Measurements from ENCODE around the gene ADAM20. TPM values are rescaled to one million over a fixed set of nuclear protein-coding genes. Genes with fewer than 3 reads are reported as not detected.
A peak's percentile ranks its signal among the peaks of the same experiment; 100 is the strongest.

ADAM20 gene
- total RNA-seq (ENCODE audit: low replicate concordance): 1.3 and 1.4 TPM in 2 replicates

DNA sequence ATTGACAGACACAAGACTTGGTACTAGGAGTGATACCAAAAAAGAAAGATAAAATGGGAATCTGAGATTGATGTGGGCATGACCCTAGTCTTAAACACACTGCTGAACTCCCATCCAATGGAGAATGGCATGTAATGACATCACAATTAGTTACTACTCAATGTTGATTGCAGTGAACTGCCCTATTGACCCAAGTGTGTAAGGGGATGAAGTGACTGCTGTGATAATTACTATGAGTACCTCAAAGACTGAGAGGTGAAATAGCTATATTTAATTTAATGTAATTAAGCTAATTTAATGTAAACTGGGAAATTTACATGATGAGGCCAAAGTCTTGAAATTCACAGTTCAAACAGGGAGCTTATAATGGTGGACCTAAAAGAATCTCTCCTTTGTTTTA lies at the start of gene ADAM20:
TSS of gene ADAM20 (minus strand) at position 101 of the 400 bp plus-strand sequence. CDS start 10,247 bp downstream, outside the sequence.
- H3K4me3 ChIP-seq (ENCODE audit: low read depth, low read length): no peak within 1 kb of the TSS

GRCh38 chr14:70576891-70577290 lies 42.1 kb upstream of the ADAM20 start:
- TF ChIP-seq, protein P1, sequence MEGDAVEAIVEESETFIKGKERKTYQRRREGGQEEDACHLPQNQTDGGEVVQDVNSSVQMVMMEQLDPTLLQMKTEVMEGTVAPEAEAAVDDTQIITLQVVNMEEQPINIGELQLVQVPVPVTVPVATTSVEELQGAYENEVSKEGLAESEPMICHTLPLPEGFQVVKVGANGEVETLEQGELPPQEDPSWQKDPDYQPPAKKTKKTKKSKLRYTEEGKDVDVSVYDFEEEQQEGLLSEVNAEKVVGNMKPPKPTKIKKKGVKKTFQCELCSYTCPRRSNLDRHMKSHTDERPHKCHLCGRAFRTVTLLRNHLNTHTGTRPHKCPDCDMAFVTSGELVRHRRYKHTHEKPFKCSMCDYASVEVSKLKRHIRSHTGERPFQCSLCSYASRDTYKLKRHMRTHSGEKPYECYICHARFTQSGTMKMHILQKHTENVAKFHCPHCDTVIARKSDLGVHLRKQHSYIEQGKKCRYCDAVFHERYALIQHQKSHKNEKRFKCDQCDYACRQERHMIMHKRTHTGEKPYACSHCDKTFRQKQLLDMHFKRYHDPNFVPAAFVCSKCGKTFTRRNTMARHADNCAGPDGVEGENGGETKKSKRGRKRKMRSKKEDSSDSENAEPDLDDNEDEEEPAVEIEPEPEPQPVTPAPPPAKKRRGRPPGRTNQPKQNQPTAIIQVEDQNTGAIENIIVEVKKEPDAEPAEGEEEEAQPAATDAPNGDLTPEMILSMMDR (IDR thresholded peaks at IDR 0.05; ENCODE audit: insufficient read depth, low read length): no peak
- H3K4me3 ChIP-seq (ENCODE audit: low read depth, low read length): no peak overlapping the region
- no peak for DNase-seq (ENCODE audit: low read depth)

More for the DNA sequence above, at the start of gene ADAM20:
- DNase-seq (ENCODE audit: low read depth): no peak
- TF ChIP-seq, protein P1 (IDR thresholded peaks at IDR 0.05; ENCODE audit: insufficient read depth, low read length): no peak

- no peak overlapping the region for H3K4me3 ChIP-seq (ENCODE audit: low read depth, low read length)
- TF ChIP-seq, protein P1 (IDR thresholded peaks at IDR 0.05; ENCODE audit: insufficient read depth, low read length): no peak
- no peak for DNase-seq (ENCODE audit: low read depth)
Measured at GRCh38 chr14:70573050-70573449, 38.2 kb upstream of the ADAM20 start.

DNA sequence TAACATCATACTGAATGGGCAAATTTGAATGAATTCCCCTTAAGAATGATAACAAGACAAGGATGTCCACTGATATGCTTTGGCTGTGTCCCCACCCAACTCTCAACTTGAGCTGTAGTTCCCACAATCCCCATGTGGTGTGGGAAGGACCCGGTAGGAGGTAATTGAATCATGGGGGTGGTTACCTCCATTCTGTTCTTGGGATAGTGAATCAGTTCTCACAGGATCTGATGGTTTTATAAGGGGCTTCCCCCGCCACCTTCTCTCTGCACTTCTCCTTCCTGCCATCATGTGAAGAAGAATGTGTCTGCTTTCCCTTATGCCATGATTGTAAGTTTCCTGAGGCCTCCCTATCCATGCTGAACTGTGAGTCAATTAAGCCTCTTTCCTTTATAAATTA lies 36.3 kb upstream of the ADAM20 start:
- H3K4me3 ChIP-seq (ENCODE audit: low read depth, low read length): no peak overlapping the region
- TF ChIP-seq, protein P1 (IDR thresholded peaks at IDR 0.05; ENCODE audit: insufficient read depth, low read length): no peak
- DNase-seq (ENCODE audit: low read depth): no peak

DNA sequence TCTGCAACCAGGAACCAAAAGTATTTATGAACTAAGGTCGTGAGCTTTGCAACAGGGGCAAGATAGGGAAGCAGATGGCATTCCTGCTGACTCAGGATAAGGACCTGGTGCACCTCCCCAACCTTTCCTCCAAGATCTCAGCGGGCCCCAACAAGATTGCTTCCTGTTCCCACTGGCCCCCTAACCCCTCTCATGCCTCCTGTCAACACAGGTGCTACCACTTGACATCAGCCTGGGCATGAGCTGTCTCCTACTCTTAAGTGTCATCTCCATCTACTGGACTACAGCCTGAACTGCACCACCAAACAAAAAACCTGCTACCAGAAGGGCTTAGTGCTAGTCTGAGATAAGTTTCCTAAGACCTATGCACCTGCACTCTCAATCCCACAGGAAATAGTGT lies 33.0 kb upstream of the ADAM20 start:
- DNase-seq (ENCODE audit: low read depth): peak; percentile 18
- no peak overlapping the region for H3K4me3 ChIP-seq (ENCODE audit: low read depth, low read length)
- TF ChIP-seq, protein P1 (IDR thresholded peaks at IDR 0.05; ENCODE audit: insufficient read depth, low read length): peak; percentile 44

GRCh38 chr14:70563869-70564268 lies 29.1 kb upstream of the ADAM20 start:
- no peak overlapping the region for H3K4me3 ChIP-seq (ENCODE audit: low read depth, low read length)
- no peak for DNase-seq (ENCODE audit: low read depth)
- TF ChIP-seq, protein P1 (IDR thresholded peaks at IDR 0.05; ENCODE audit: insufficient read depth, low read length): no peak

DNA sequence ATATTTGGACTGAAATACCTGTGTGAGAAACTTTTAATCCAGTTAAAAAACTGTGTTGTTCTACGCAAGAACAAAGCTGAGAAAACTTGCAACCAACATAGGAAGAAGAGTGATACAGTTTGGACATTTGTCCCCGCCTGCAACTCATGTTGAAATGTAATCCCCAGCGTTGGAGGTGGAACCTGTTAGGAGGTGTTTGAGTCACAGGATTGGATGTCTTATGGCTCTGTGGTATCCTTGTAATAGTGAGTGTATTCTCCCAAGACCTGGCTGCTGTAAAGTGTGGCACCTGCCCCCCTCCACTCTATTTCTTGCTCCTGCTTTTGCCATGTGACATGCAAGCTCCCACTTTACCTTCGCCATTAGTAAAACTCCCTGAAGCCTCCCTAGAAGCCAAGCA lies 28.6 kb upstream of the ADAM20 start:
- no peak overlapping the region for H3K4me3 ChIP-seq (ENCODE audit: low read depth, low read length)
- no peak for DNase-seq (ENCODE audit: low read depth)
- TF ChIP-seq, protein P1 (IDR thresholded peaks at IDR 0.05; ENCODE audit: insufficient read depth, low read length): no peak

Measured in fibroblast of the aortic adventitia (primary cell).